Body of pancreas (tissue), 4 donors: ENCODE results near the gene DNAI1. TPM values are rescaled to one million over a fixed set of nuclear protein-coding genes. Genes with fewer than 3 reads are reported as not detected.

Source experiments
- ATAC-seq: fragments of 150-250 bp; one replicate; pipeline ENCODE4 v1.9.1; 2016
- DNase-seq, 4 donors: peaks; one replicate each; pipeline ENCODE4 v3.0.0-alpha.2; 2019
- H3K27ac ChIP-seq, 4 donors: fragments of 200-600 bp; sonication (generic); 1 replicate in 3 of 4; 2 replicates in 1 of 4; pipeline versions ENCODE4 v1.5.1 to v1.6.1; 2016 to 2019; ENCODE audit warnings: mild to moderate bottlenecking in 1 of 4, mixed read lengths in 1 of 4, moderate library complexity in 1 of 4
- H3K27me3 ChIP-seq, 2 donors: fragments of 200-600 bp; sonication (generic); one replicate each; pipeline ENCODE4 v1.6.0; 2016; ENCODE audit warnings: mild to moderate bottlenecking in 1 of 2
- H3K36me3 ChIP-seq, 2 donors: fragments of 200-600 bp; sonication (generic); replicated peaks in 1 of 2; 2 replicates each; pipeline ENCODE4 v1.5.1; 2016; ENCODE audit warnings: low read depth in 2 of 2; ENCODE audit not compliant: insufficient read depth in 1 of 2
- H3K4me1 ChIP-seq: fragments of 200-600 bp; sonication (generic); one replicate; pipeline ENCODE4 v1.6.0; 2016
- H3K4me3 ChIP-seq, 2 donors: fragments of 200-600 bp; sonication (generic); 1 replicate in 1 of 2; 2 replicates in 1 of 2; pipeline ENCODE4 v1.5.1; 2016 to 2019
- H3K9me3 ChIP-seq, 3 donors: fragments of 200-600 bp; sonication (generic); 1 replicate in 2 of 3; 2 replicates in 1 of 3; pipeline ENCODE4 v1.5.1; 2016
- POLR2A ChIP-seq, 3 donors: fragments of 450-650 bp; IDR thresholded peaks; one replicate each; pipeline ENCODE4 v1.6.1; 2016; ENCODE audit warnings: antibody characterized with exemption in 3 of 3, mild to moderate bottlenecking in 2 of 3
- WGBS, 2 donors: methylation state at CpG; one replicate each; pipeline ENCODE4 v1.1.5; 2017; 5-methylcytosine and 5-hydroxymethylcytosine counted together
- intact Hi-C: fragments of 100-400 bp; cut with DNase I; formaldehyde crosslinking; loops from one replicate; pipeline ENCODE4 v1.15.1; 2023
- total RNA-seq, 2 donors: library from RNA; depleted of rRNA; stranded (reverse); fragments of >200 nt; gene quantifications; one replicate each; pipeline ENCODE4 v1.1.0, GENCODE V29; 2016
- TF ChIP-seq, protein P1 (sequence below), 7 experiments: fragments of 450-650 bp in 4 of 7; fragments of 200-600 bp in 3 of 7; sonication (generic) in 3 of 7; IDR thresholded peaks; one replicate each; pipeline ENCODE4 v1.5.1; 2016 to 2019; ENCODE audit warnings: antibody characterized with exemption in 7 of 7

Gene DNAI1
- total RNA-seq, 2 donors from 2014 or later, result 0.99 to 2.1 TPM

- Histone ChIP-seq H3K27ac (no peak overlapping the region), H3K36me3 (no peaks in the 10 kb centered on the region), H3K4me3 (no peak overlapping the region), H3K4me1 (peaks cover 18% of the 10 kb centered on the region), H3K27me3 (no peaks in the 10 kb centered on the region), H3K9me3 (no peaks in the 10 kb centered on the region)
- TF ChIP-seq, protein P1, sequence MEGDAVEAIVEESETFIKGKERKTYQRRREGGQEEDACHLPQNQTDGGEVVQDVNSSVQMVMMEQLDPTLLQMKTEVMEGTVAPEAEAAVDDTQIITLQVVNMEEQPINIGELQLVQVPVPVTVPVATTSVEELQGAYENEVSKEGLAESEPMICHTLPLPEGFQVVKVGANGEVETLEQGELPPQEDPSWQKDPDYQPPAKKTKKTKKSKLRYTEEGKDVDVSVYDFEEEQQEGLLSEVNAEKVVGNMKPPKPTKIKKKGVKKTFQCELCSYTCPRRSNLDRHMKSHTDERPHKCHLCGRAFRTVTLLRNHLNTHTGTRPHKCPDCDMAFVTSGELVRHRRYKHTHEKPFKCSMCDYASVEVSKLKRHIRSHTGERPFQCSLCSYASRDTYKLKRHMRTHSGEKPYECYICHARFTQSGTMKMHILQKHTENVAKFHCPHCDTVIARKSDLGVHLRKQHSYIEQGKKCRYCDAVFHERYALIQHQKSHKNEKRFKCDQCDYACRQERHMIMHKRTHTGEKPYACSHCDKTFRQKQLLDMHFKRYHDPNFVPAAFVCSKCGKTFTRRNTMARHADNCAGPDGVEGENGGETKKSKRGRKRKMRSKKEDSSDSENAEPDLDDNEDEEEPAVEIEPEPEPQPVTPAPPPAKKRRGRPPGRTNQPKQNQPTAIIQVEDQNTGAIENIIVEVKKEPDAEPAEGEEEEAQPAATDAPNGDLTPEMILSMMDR (IDR thresholded peaks at IDR 0.05), result no peak
- TF ChIP-seq POLR2A (IDR thresholded peaks at IDR 0.05), result no peak
- no peak for ATAC-seq
- intact Hi-C loops, result no loop called here
- DNase-seq, result no peak
- WGBS, 2 donors, result 86 to 88% methylated on average over 6 to 7 of the region's 7 CpGs
These were observed 48.0 kb downstream of the DNAI1 start for GRCh38 chr9:34506623-34507022.

GRCh38 chr9:34507556-34507955 is 49.0 kb downstream of the DNAI1 start:
- no peak overlapping the region for H3K27ac ChIP-seq
- TF ChIP-seq POLR2A (IDR thresholded peaks at IDR 0.05), result no peak
- TF ChIP-seq, protein P1 (IDR thresholded peaks at IDR 0.05), result no peak
- ATAC-seq (no peak), DNase-seq (no peak)
- intact Hi-C loops, result no loop called here
- H3K9me3 ChIP-seq, result no peaks in the 10 kb centered on the region
- no peaks in the 10 kb centered on the region for H3K36me3 ChIP-seq
- no peak overlapping the region for H3K4me3 ChIP-seq
- WGBS, 2 donors, result 73 to 74% methylated on average over 5 of the region's 5 CpGs
- no peaks in the 10 kb centered on the region for H3K27me3 ChIP-seq
- peaks cover 8% of the 10 kb centered on the region for H3K4me1 ChIP-seq

DNA sequence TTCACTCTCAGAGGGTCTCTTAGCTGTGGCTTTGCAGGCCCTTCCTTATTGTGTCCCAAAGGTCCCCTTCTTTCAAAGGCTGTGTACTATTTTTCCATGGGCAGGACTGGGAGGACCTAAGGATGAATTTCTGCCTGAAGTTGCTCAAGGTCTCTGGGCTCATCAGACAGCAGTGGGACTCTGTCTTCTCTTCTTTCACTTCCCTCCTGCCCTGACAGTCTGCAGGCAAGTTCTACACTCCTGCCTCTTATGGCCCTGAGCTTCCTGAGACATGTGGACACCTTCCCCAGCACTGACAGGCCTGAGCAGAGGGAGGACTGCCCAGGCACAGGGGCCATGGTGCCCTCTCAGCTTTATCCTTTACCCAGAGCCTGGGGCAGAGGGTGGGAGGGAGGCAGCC is 49.4 kb downstream of the DNAI1 start:
- peaks cover 4% of the 10 kb centered on the region for H3K4me1 ChIP-seq
- intact Hi-C loops, result no loop called here
- TF ChIP-seq POLR2A (IDR thresholded peaks at IDR 0.05), result no peak
- TF ChIP-seq, protein P1 (IDR thresholded peaks at IDR 0.05), result no peak
- no peak overlapping the region for H3K27ac ChIP-seq
- H3K9me3 ChIP-seq, result no peaks in the 10 kb centered on the region
- no peaks in the 10 kb centered on the region for H3K27me3 ChIP-seq
- DNase-seq, result no peak
- no peaks in the 10 kb centered on the region for H3K36me3 ChIP-seq
- no peak overlapping the region for H3K4me3 ChIP-seq
- no peak for ATAC-seq

DNA sequence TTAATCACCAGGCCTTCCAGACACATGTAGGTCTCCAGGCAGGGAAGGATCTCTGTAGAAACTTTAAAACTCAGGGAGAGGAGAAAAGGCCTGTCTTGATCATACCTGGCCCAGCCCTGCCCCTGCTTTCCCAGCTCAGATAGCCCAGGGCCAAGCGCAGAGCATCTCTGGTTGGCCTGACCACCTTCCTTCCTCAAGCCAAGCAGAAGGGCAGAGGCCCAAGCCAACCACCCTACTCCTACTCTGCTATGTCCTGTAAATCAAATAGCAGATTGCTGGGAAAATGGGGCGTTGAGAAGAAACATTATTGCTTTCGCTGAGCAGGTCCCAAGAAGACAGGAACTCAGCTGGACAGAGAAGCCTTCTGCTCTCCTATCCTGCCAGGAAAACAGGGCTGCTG is 49.9 kb downstream of the DNAI1 start:
- no peak for DNase-seq
- Histone ChIP-seq H3K4me1 (no peaks in the 10 kb centered on the region), H3K27me3 (no peaks in the 10 kb centered on the region), H3K4me3 (no peak overlapping the region), H3K36me3 (no peaks in the 10 kb centered on the region), H3K9me3 (no peaks in the 10 kb centered on the region), H3K27ac (no peak overlapping the region)
- intact Hi-C loops, result no loop called here
- TF ChIP-seq POLR2A (IDR thresholded peaks at IDR 0.05), result no peak
- TF ChIP-seq, protein P1 (IDR thresholded peaks at IDR 0.05), result no peak
- no peak for ATAC-seq
- WGBS, 2 donors, result 74 to 87% methylated on average over 3 of the region's 3 CpGs

- Histone ChIP-seq H3K27ac (no peak overlapping the region), H3K27me3 (no peaks in the 10 kb centered on the region), H3K4me1 (no peaks in the 10 kb centered on the region), H3K36me3 (no peaks in the 10 kb centered on the region), H3K4me3 (no peak overlapping the region), H3K9me3 (no peaks in the 10 kb centered on the region)
- DNase-seq (no peak), ATAC-seq (no peak)
- 81 to 90% methylated on average over 3 of the region's 3 CpGs for WGBS, 2 donors
- TF ChIP-seq, protein P1 (IDR thresholded peaks at IDR 0.05), result no peak
- no peak for TF ChIP-seq POLR2A (IDR thresholded peaks at IDR 0.05)
- intact Hi-C loops, result no loop called here
These were observed 50.3 kb downstream of the DNAI1 start for GRCh38 chr9:34508951-34509350.
